ENCODE measurements around the gene PRKRA. TPM values are rescaled to one million over a fixed set of nuclear protein-coding genes. Genes with fewer than 3 reads are reported as not detected.

The PRKRA gene
- total and polyA plus RNA-seq, 9 of the 15 experiments (the other 6 are each of a cell fraction or from before 2014, with no cell fraction given) = 14.1 to 78.1 (median 52.3) TPM

- TF ChIP-seq GABPB2 (CRISPR knock-in tag; conservative IDR thresholded peaks at IDR 0.05) (no peak), ZBTB33 (CRISPR knock-in tag; IDR thresholded peaks at IDR 0.05) (no peak), FUS (optimal IDR thresholded peaks at IDR 0.05; ENCODE audit: low read depth, low read length) (no peak), SAFB (IDR thresholded peaks at IDR 0.05; ENCODE audit: borderline replicate concordance, low read depth, low read length) (peak; percentile 95), ATF7 (IDR thresholded peaks at IDR 0.05) (peak; percentile 48; the same call in 1 of the 2 replicates), ZBTB49 (CRISPR knock-in tag; IDR thresholded peaks at IDR 0.05; ENCODE audit: borderline replicate concordance) (no peak), MAFG (tag; conservative IDR thresholded peaks at IDR 0.05) (no peak), IRF2 (CRISPR knock-in tag; IDR thresholded peaks at IDR 0.05) (no peak), PHTF2 (CRISPR knock-in tag; IDR thresholded peaks at IDR 0.05) (no peak), ZNF551 (CRISPR knock-in tag; IDR thresholded peaks at IDR 0.05) (no peak), POU5F1 (IDR thresholded peaks at IDR 0.05; ENCODE audit: borderline replicate concordance, low read depth, low read length, partially characterized antibody) (no peak), NEUROD1 (IDR thresholded peaks at IDR 0.05; ENCODE audit: borderline replicate concordance, low read depth, low read length, partially characterized antibody) (no peak), EP300 (IDR thresholded peaks at IDR 0.05; ENCODE audit: low read length) (peak; percentile 25; the same call in 1 of the 2 replicates), TFAM (CRISPR knock-in tag; conservative IDR thresholded peaks at IDR 0.05) (no peak), MITF (IDR thresholded peaks at IDR 0.05) (no peak), STAT5B (CRISPR knock-in tag; IDR thresholded peaks at IDR 0.05) (no peak), ILK (tag; IDR thresholded peaks at IDR 0.05; ENCODE audit: borderline replicate concordance, low read depth) (no peak), ZSCAN32 (CRISPR knock-in tag; IDR thresholded peaks at IDR 0.05) (no peak), ZNF316 (IDR thresholded peaks at IDR 0.05) (peak; percentile 60), KLF16 (IDR thresholded peaks at IDR 0.05) (peak; percentile 78), CREB3L1 (IDR thresholded peaks at IDR 0.05; ENCODE audit: borderline replicate concordance, low read depth) (peak; percentile 96), TAF7 (tag; IDR thresholded peaks at IDR 0.05) (peak; percentile 42)
Measured at GRCh38 chr2:178478439-178479274, 27.7 kb upstream of the PRKRA start, which contains the start of gene FKBP7 (continued).

Data from K562 (cell line).